Measurements from ENCODE around the gene MARCHF4.

- no peak for TF ChIP-seq CTCF (IDR thresholded peaks at IDR 0.05)
- TF ChIP-seq EP300 (IDR thresholded peaks at IDR 0.05) = no peak
- no peak for TF ChIP-seq POLR2A (IDR thresholded peaks at IDR 0.05)
Observed at GRCh38 chr2:216385478-216385877, 13.2 kb upstream of the MARCHF4 start.
